IPS-NIHi7 (cell line): Measurements from ENCODE around the gene NAA80.

ENCODE experiments used
- DNase-seq: peaks from one replicate; pipeline ENCODE4 v3.0.0; 2012; ENCODE audit warnings: mixed read lengths; ENCODE audit errors: extremely low spot score

The NAA80 gene

GRCh38 chr3:50330330-50330729 is 31.1 kb upstream of the NAA80 start:
- DNase-seq = no peak

- peak; percentile 94 for DNase-seq
Measured at GRCh38 chr3:50327943-50328691, 28.9 kb upstream of the NAA80 start, which contains the start of gene TUSC2. Gene TUSC2, minus strand, starts transcription at chr3:50328223. Its CDS starts 124 bp downstream, at chr3:50328099.

GRCh38 chr3:50327129-50327528 is 27.9 kb upstream of the NAA80 start:
- no peak for DNase-seq

- DNase-seq = no peak
Measured at GRCh38 chr3:50326182-50326541, 27.0 kb upstream of the NAA80 start.

GRCh38 chr3:50325497-50326181 is 26.4 kb upstream of the NAA80 start:
- no peak for DNase-seq

- no peak for DNase-seq
Measured at GRCh38 chr3:50325113-50325480, 25.9 kb upstream of the NAA80 start.

GRCh38 chr3:50324351-50325112 is 25.3 kb upstream of the NAA80 start:
- peak; percentile 78 for DNase-seq

- no peak for DNase-seq
Measured at GRCh38 chr3:50323614-50324199, 24.5 kb upstream of the NAA80 start.

- no peak for DNase-seq
Measured at GRCh38 chr3:50323092-50323600, 23.9 kb upstream of the NAA80 start.

GRCh38 chr3:50322386-50323091 is 23.3 kb upstream of the NAA80 start, which contains the start of gene HYAL2:
Gene HYAL2, minus strand, starts transcription at chr3:50322745. Its CDS starts 2,256 bp downstream, at chr3:50320489.
- DNase-seq = no peak

GRCh38 chr3:50322115-50322385 is 22.8 kb upstream of the NAA80 start:
- no peak for DNase-seq

GRCh38 chr3:50321336-50322114 is 22.3 kb upstream of the NAA80 start:
- peak; percentile 87 for DNase-seq

- peak; percentile 85 for DNase-seq
Measured at GRCh38 chr3:50320853-50321335, 21.7 kb upstream of the NAA80 start.

GRCh38 chr3:50319894-50320625 is 20.9 kb upstream of the NAA80 start:
- DNase-seq = no peak

GRCh38 chr3:50319181-50319893 is 20.1 kb upstream of the NAA80 start:
- no peak for DNase-seq

- DNase-seq = no peak
Measured at GRCh38 chr3:50318615-50319014, 19.4 kb upstream of the NAA80 start.

- DNase-seq = no peak
Measured at GRCh38 chr3:50318163-50318562, 19.0 kb upstream of the NAA80 start.

- DNase-seq = no peak
Measured at GRCh38 chr3:50317300-50317699, 18.1 kb upstream of the NAA80 start.

- DNase-seq = no peak
Measured at GRCh38 chr3:50316657-50317242, 17.5 kb upstream of the NAA80 start.
